Mesendoderm (in vitro differentiated cells): ENCODE measurements around the gene C9orf85. TPM values are rescaled to one million over a fixed set of nuclear protein-coding genes. Genes with fewer than 3 reads are reported as not detected.

Experiments
- DNase-seq: peaks from one replicate; pipeline ENCODE4 v3.0.0; 2013
- H2AK5ac ChIP-seq: 2 replicates; pipeline ENCODE4 v1.6.1; 2013; ENCODE audit warnings: low read length, inconsistent platforms
- H2BK120ac ChIP-seq: 2 replicates; pipeline ENCODE4 v1.6.1; 2013; ENCODE audit warnings: low read depth, mild to moderate bottlenecking, low read length, moderate library complexity, mixed read lengths
- H2BK15ac ChIP-seq: replicated peaks from 2 replicates; pipeline ENCODE4 v1.6.1; 2013; ENCODE audit warnings: low read depth, mild to moderate bottlenecking, moderate library complexity
- H2BK5ac ChIP-seq: 2 replicates; pipeline ENCODE4 v1.6.1; 2013; ENCODE audit warnings: low read length, inconsistent platforms
- H3K18ac ChIP-seq: 2 replicates; pipeline ENCODE4 v1.6.1; 2013; ENCODE audit warnings: mild to moderate bottlenecking, low read length, mixed read lengths
- H3K23ac ChIP-seq: one replicate; pipeline ENCODE4 v1.6.1; 2013; ENCODE audit warnings: low read length
- H3K27ac ChIP-seq: 2 replicates; pipeline ENCODE4 v1.5.1; 2013; ENCODE audit warnings: low read depth, mild to moderate bottlenecking, inconsistent platforms, low read length, moderate library complexity
- H3K27me3 ChIP-seq: 2 replicates; pipeline ENCODE4 v1.6.1; 2013; ENCODE audit warnings: low read length, control low read depth, mild to moderate bottlenecking, inconsistent platforms; ENCODE audit not compliant: insufficient read depth, poor library complexity
- H3K36me3 ChIP-seq: 2 replicates; pipeline ENCODE4 v1.6.1; 2013; ENCODE audit warnings: low read length, inconsistent platforms; ENCODE audit not compliant: control insufficient read depth, insufficient read depth
- H3K4ac ChIP-seq: one replicate; pipeline ENCODE4 v1.6.1; 2013; ENCODE audit warnings: low read depth, mild to moderate bottlenecking, low read length, moderate library complexity
- H3K4me1 ChIP-seq: 2 replicates; pipeline ENCODE4 v1.6.1; 2013; ENCODE audit warnings: low read depth, low read length, inconsistent platforms; ENCODE audit not compliant: control insufficient read depth
- H3K4me2 ChIP-seq: 2 replicates; pipeline ENCODE4 v1.6.1; 2013; ENCODE audit warnings: low read length
- H3K4me3 ChIP-seq: 2 replicates; pipeline ENCODE4 v1.5.1; 2013; ENCODE audit warnings: mild to moderate bottlenecking, low read length
- H3K56ac ChIP-seq: one replicate; pipeline ENCODE4 v1.6.1; 2013; ENCODE audit warnings: low read length
- H3K79me1 ChIP-seq: 2 replicates; pipeline ENCODE4 v1.6.1; 2013; ENCODE audit warnings: low read length, inconsistent platforms
- H3K79me2 ChIP-seq: 2 replicates; pipeline ENCODE4 v1.6.1; 2013; ENCODE audit warnings: mild to moderate bottlenecking, low read length; ENCODE audit not compliant: control insufficient read depth, insufficient read depth
- H3K9ac ChIP-seq: 2 replicates; pipeline ENCODE4 v1.6.1; 2013; ENCODE audit warnings: low read length, inconsistent platforms
- H4K5ac ChIP-seq: one replicate; pipeline ENCODE4 v1.6.1; 2013; ENCODE audit warnings: low read length
- H4K8ac ChIP-seq: one replicate; pipeline ENCODE4 v1.6.1; 2013; ENCODE audit warnings: low read depth, mild to moderate bottlenecking, control low read depth, low read length, moderate library complexity
- WGBS: extraction: QIAGEN DNeasy Blood & Tissue Kit; methylation state at CpG from one replicate; pipeline ENCODE4 v1.1.7; 2013; ENCODE audit warnings: low lambda C conversion rate, missing lambda C conversion rate; ENCODE audit not compliant: insufficient coverage; ENCODE audit errors: extremely low coverage; 5-methylcytosine and 5-hydroxymethylcytosine counted together
- polyA plus RNA-seq, 2 experiments: library from polyadenylated mRNA; stranded (reverse); fragments of 200-250 nt; gene quantifications; one replicate each; pipeline ENCODE4 v1.2.3, GENCODE V29; 2013

C9orf85 gene
- 20.8 TPM for polyA plus RNA-seq (2013, experiment 1 of 2)
- 20.0 TPM for polyA plus RNA-seq (2013, experiment 2 of 2)

GRCh38 chr9:71911061-71911907, at the start of gene C9orf85, which contains the start of gene ABHD17B:
Gene C9orf85 (plus strand): TSS chr9:71911639. CDS start chr9:71911735, 96 bp downstream.
Gene ABHD17B (minus strand): TSS chr9:71911193. CDS start chr9:71875080, 36,113 bp downstream.
- Histone ChIP-seq H4K5ac (no peak within 1 kb of the TSS), H3K4me2 (peak within 1 kb of the TSS; percentile 97), H2BK120ac (no peak within 1 kb of the TSS), H3K36me3 (no peaks in the 10 kb centered on the region), H3K4me3 (peak within 1 kb of the TSS; percentile 89), H3K23ac (no peak within 1 kb of the TSS), H3K4ac (peak within 1 kb of the TSS; percentile 66), H2AK5ac (peak within 1 kb of the TSS; percentile 23), H3K27ac (peak within 1 kb of the TSS; percentile 93), H3K4me1 (no peaks in the 10 kb centered on the region), H2BK5ac (peak within 1 kb of the TSS; percentile 87), H4K8ac (peak within 1 kb of the TSS; percentile 83), H3K18ac (peak within 1 kb of the TSS; percentile 81), H3K27me3 (no peaks in the 10 kb centered on the region), H3K79me2 (peaks cover 76% of the 10 kb centered on the region), H3K9ac (peak within 1 kb of the TSS; percentile 84), H2BK15ac (no peak within 1 kb of the TSS), H3K79me1 (peaks cover 3% of the 10 kb centered on the region), H3K56ac (peak within 1 kb of the TSS; percentile 93)
- peak; percentile 100 for DNase-seq
- no CpG with 5 or more reads among the region's 45 CpGs for WGBS

GRCh38 chr9:71863631-71864030, 47.8 kb upstream of the C9orf85 start:
- H3K9ac ChIP-seq: no peak overlapping the region
- H3K79me2 ChIP-seq: no peaks in the 10 kb centered on the region
- H2BK120ac ChIP-seq: no peak overlapping the region
- H3K36me3 ChIP-seq: peaks cover 1% of the 10 kb centered on the region
- no peaks in the 10 kb centered on the region for H3K4me1 ChIP-seq
- WGBS: no CpG with 5 or more reads among the region's 1 CpG
- no peak overlapping the region for H3K4me3 ChIP-seq
- no peak overlapping the region for H3K4me2 ChIP-seq
- H2BK5ac ChIP-seq: no peak overlapping the region
- no peak for DNase-seq
- H4K5ac ChIP-seq: no peak overlapping the region
- no peaks in the 10 kb centered on the region for H3K27me3 ChIP-seq
- no peak overlapping the region for H3K23ac ChIP-seq
- no peak overlapping the region for H2BK15ac ChIP-seq
- H3K18ac ChIP-seq: no peak overlapping the region
- no peaks in the 10 kb centered on the region for H3K79me1 ChIP-seq
- H3K27ac ChIP-seq: no peak overlapping the region
- H3K4ac ChIP-seq: no peak overlapping the region
- no peak overlapping the region for H4K8ac ChIP-seq
- H2AK5ac ChIP-seq: no peak overlapping the region
- H3K56ac ChIP-seq: no peak overlapping the region

- H3K4me3 ChIP-seq: no peak overlapping the region
- H2AK5ac ChIP-seq: no peak overlapping the region
- no peak overlapping the region for H3K56ac ChIP-seq
- H3K9ac ChIP-seq: no peak overlapping the region
- no peak for DNase-seq
- no peak overlapping the region for H3K4me2 ChIP-seq
- no peak overlapping the region for H4K8ac ChIP-seq
- H3K4me1 ChIP-seq: no peaks in the 10 kb centered on the region
- no peaks in the 10 kb centered on the region for H3K36me3 ChIP-seq
- no CpG with 5 or more reads among the region's 6 CpGs for WGBS
- no peak overlapping the region for H3K18ac ChIP-seq
- peaks cover 54% of the 10 kb centered on the region for H3K79me2 ChIP-seq
- no peak overlapping the region for H2BK5ac ChIP-seq
- no peak overlapping the region for H4K5ac ChIP-seq
- H3K27ac ChIP-seq: no peak overlapping the region
- no peak overlapping the region for H2BK15ac ChIP-seq
- no peak overlapping the region for H3K23ac ChIP-seq
- H3K4ac ChIP-seq: no peak overlapping the region
- H3K27me3 ChIP-seq: no peaks in the 10 kb centered on the region
- H2BK120ac ChIP-seq: no peak overlapping the region
- H3K79me1 ChIP-seq: peaks cover 3% of the 10 kb centered on the region
These were observed 36.1 kb upstream of the C9orf85 start for GRCh38 chr9:71875345-71875744.

- H3K36me3 ChIP-seq: no peaks in the 10 kb centered on the region
- no peak overlapping the region for H3K4me3 ChIP-seq
- no peak overlapping the region for H2AK5ac ChIP-seq
- no peak overlapping the region for H2BK120ac ChIP-seq
- H4K8ac ChIP-seq: no peak overlapping the region
- no peak overlapping the region for H3K18ac ChIP-seq
- no peaks in the 10 kb centered on the region for H3K27me3 ChIP-seq
- H3K79me1 ChIP-seq: peaks cover 3% of the 10 kb centered on the region
- no peak overlapping the region for H3K23ac ChIP-seq
- peaks cover 54% of the 10 kb centered on the region for H3K79me2 ChIP-seq
- H2BK15ac ChIP-seq: no peak overlapping the region
- no peaks in the 10 kb centered on the region for H3K4me1 ChIP-seq
- no peak overlapping the region for H2BK5ac ChIP-seq
- no peak overlapping the region for H3K56ac ChIP-seq
- WGBS: no CpG with 5 or more reads among the region's 2 CpGs
- H3K27ac ChIP-seq: no peak overlapping the region
- no peak overlapping the region for H3K4me2 ChIP-seq
- H3K9ac ChIP-seq: no peak overlapping the region
- DNase-seq: no peak
- H4K5ac ChIP-seq: no peak overlapping the region
- no peak overlapping the region for H3K4ac ChIP-seq
These were observed 35.3 kb upstream of the C9orf85 start for GRCh38 chr9:71876106-71876505.

- Histone ChIP-seq H4K8ac (no peak overlapping the region), H3K23ac (no peak overlapping the region), H4K5ac (no peak overlapping the region), H2BK15ac (no peak overlapping the region), H3K18ac (no peak overlapping the region), H3K56ac (no peak overlapping the region), H3K9ac (no peak overlapping the region), H2BK5ac (no peak overlapping the region), H3K4ac (no peak overlapping the region), H3K4me3 (no peak overlapping the region), H3K79me1 (peaks cover 3% of the 10 kb centered on the region), H3K4me1 (no peaks in the 10 kb centered on the region), H2AK5ac (no peak overlapping the region), H3K36me3 (no peaks in the 10 kb centered on the region), H3K27ac (no peak overlapping the region), H3K27me3 (no peaks in the 10 kb centered on the region), H2BK120ac (no peak overlapping the region), H3K4me2 (no peak overlapping the region), H3K79me2 (peaks cover 53% of the 10 kb centered on the region)
- DNase-seq: no peak
These were observed 34.6 kb upstream of the C9orf85 start for GRCh38 chr9:71876829-71877228.
